Measurements from ENCODE around the gene CDON.

GRCh38 chr11:125967515-125967914 lies 95.2 kb downstream of the CDON start:
- TF ChIP-seq CTCF (conservative IDR thresholded peaks at IDR 0.05; ENCODE audit: low read length) (no peak), EZH2phosphoT487 (IDR thresholded peaks at IDR 0.05; ENCODE audit: borderline replicate concordance) (no peak)
